CD4-positive, alpha-beta T cell treated with Interleukin-2 at 100 ng/mL for 4 hours (primary cell): Measurements from ENCODE around the gene ATXN3L.

ENCODE experiments used
- DNase-seq: peaks from one replicate; pipeline ENCODE4 v3.0.0-alpha.2; 2020; ENCODE audit warnings: low spot score

Gene ATXN3L

GRCh38 chrX:13319953-13320352 is at the start of gene ATXN3L:
ATXN3L (minus strand) TSS chrX:13320053; CDS start chrX:13319934, 119 bp downstream.
- DNase-seq = no peak

- DNase-seq = no peak
Observed at GRCh38 chrX:13369256-13370030, 49.6 kb upstream of the ATXN3L start.

GRCh38 chrX:13367950-13368349 is 48.1 kb upstream of the ATXN3L start:
- no peak for DNase-seq

GRCh38 chrX:13366698-13367097 is 46.8 kb upstream of the ATXN3L start:
- DNase-seq = no peak

- no peak for DNase-seq
Observed at GRCh38 chrX:13365161-13365560, 45.3 kb upstream of the ATXN3L start.

GRCh38 chrX:13364230-13364857 is 44.5 kb upstream of the ATXN3L start:
- no peak for DNase-seq

GRCh38 chrX:13360146-13360545 is 40.3 kb upstream of the ATXN3L start:
- no peak for DNase-seq

- no peak for DNase-seq
Observed at GRCh38 chrX:13357925-13358324, 38.1 kb upstream of the ATXN3L start.

GRCh38 chrX:13346646-13347045 is 26.8 kb upstream of the ATXN3L start:
- DNase-seq = no peak

GRCh38 chrX:13345438-13345837 is 25.6 kb upstream of the ATXN3L start:
- DNase-seq = no peak

GRCh38 chrX:13345037-13345436 is 25.2 kb upstream of the ATXN3L start:
- no peak for DNase-seq

- peak; percentile 1 for DNase-seq
Observed at GRCh38 chrX:13341491-13342101, 21.7 kb upstream of the ATXN3L start.

- DNase-seq = no peak
Observed at GRCh38 chrX:13340182-13340791, 20.4 kb upstream of the ATXN3L start.

GRCh38 chrX:13339607-13340006 is 19.8 kb upstream of the ATXN3L start:
- DNase-seq = no peak

GRCh38 chrX:13338996-13339515 is 19.2 kb upstream of the ATXN3L start:
- DNase-seq = no peak

GRCh38 chrX:13334491-13334890 is 14.6 kb upstream of the ATXN3L start:
- DNase-seq = no peak

- no peak for DNase-seq
Observed at GRCh38 chrX:13330446-13330845, 10.6 kb upstream of the ATXN3L start.

- no peak for DNase-seq
Observed at GRCh38 chrX:13327666-13328065, 7.8 kb upstream of the ATXN3L start.

GRCh38 chrX:13323241-13323640 is 3.4 kb upstream of the ATXN3L start:
- DNase-seq = no peak

- DNase-seq = no peak
Observed at GRCh38 chrX:13317366-13317765, 2.5 kb downstream of the ATXN3L start.

- DNase-seq = no peak
Observed at GRCh38 chrX:13311560-13311959, 8.3 kb downstream of the ATXN3L start.

- DNase-seq = no peak
Observed at GRCh38 chrX:13309631-13310030, 10.2 kb downstream of the ATXN3L start.

- no peak for DNase-seq
Observed at GRCh38 chrX:13307041-13307440, 12.8 kb downstream of the ATXN3L start.
